ENCODE results near the gene MAS1.
"Not testable (repeated sequence)": the region's sequence is repeated elsewhere in the genome, so short reads cannot be mapped to it uniquely, and the experiment has no call there.

GRCh38 chr6:159863341-159863740 lies 27.4 kb upstream of the MAS1 start:
- TF ChIP-seq EZH2 (IDR thresholded peaks at IDR 0.05; ENCODE audit: low read length), result not testable (repeated sequence)
- peak; percentile 20 to 50 (median 48) for TF ChIP-seq CTCF (optimal IDR thresholded peaks at IDR 0.05 in 1 of 3, IDR thresholded peaks at IDR 0.05 in 1 of 3, conservative IDR thresholded peaks at IDR 0.05 in 1 of 3; ENCODE audit: extremely low read depth in 1 of 3, insufficient read depth in 2 of 3, low read length in 3 of 3)
